ENCODE results near the gene ANKRD44.

Gene ANKRD44

GRCh38 chr2:197179744-197180498 is 130.7 kb downstream of the ANKRD44 start:
- DNase-seq (ENCODE audit: low read depth): no peak

- no peak for DNase-seq (ENCODE audit: low read depth)
Observed at GRCh38 chr2:197176522-197176921, 134.1 kb downstream of the ANKRD44 start.

- no peak for DNase-seq (ENCODE audit: low read depth)
Observed at GRCh38 chr2:197174539-197175094, 136.0 kb downstream of the ANKRD44 start.

- no peak for DNase-seq (ENCODE audit: low read depth)
Observed at GRCh38 chr2:197171582-197171981, 139.0 kb downstream of the ANKRD44 start.

GRCh38 chr2:197170208-197170607 is 140.4 kb downstream of the ANKRD44 start:
- DNase-seq (ENCODE audit: low read depth): no peak

- peak; percentile 49 for DNase-seq (ENCODE audit: low read depth)
Observed at GRCh38 chr2:197168705-197169104, 141.9 kb downstream of the ANKRD44 start.

- no peak for DNase-seq (ENCODE audit: low read depth)
Observed at GRCh38 chr2:197167608-197168314, 142.8 kb downstream of the ANKRD44 start.

GRCh38 chr2:197165020-197165419 is 145.6 kb downstream of the ANKRD44 start:
- no peak for DNase-seq (ENCODE audit: low read depth)

GRCh38 chr2:197164141-197164754 is 146.3 kb downstream of the ANKRD44 start:
- no peak for DNase-seq (ENCODE audit: low read depth)

GRCh38 chr2:197163712-197164140 is 146.9 kb downstream of the ANKRD44 start:
- no peak for DNase-seq (ENCODE audit: low read depth)

- no peak for DNase-seq (ENCODE audit: low read depth)
Observed at GRCh38 chr2:197161774-197162173, 148.8 kb downstream of the ANKRD44 start.

GRCh38 chr2:197159661-197160211 is 150.8 kb downstream of the ANKRD44 start:
- peak; percentile 34 for DNase-seq (ENCODE audit: low read depth)

GRCh38 chr2:197158591-197159550 is 151.7 kb downstream of the ANKRD44 start:
- no peak for DNase-seq (ENCODE audit: low read depth)

GRCh38 chr2:197157879-197158537 is 152.6 kb downstream of the ANKRD44 start:
- DNase-seq (ENCODE audit: low read depth): no peak

- no peak for DNase-seq (ENCODE audit: low read depth)
Observed at GRCh38 chr2:197156771-197157170, 153.8 kb downstream of the ANKRD44 start.

GRCh38 chr2:197152451-197153228 is 157.9 kb downstream of the ANKRD44 start:
- no peak for DNase-seq (ENCODE audit: low read depth)

- DNase-seq (ENCODE audit: low read depth): no peak
Observed at GRCh38 chr2:197149546-197149945, 161.0 kb downstream of the ANKRD44 start.

- no peak for DNase-seq (ENCODE audit: low read depth)
Observed at GRCh38 chr2:197148401-197148800, 162.2 kb downstream of the ANKRD44 start.

GRCh38 chr2:197147942-197148341 is 162.6 kb downstream of the ANKRD44 start:
- no peak for DNase-seq (ENCODE audit: low read depth)

GRCh38 chr2:197146995-197147394 is 163.6 kb downstream of the ANKRD44 start:
- DNase-seq (ENCODE audit: low read depth): no peak

Measured in activated T-helper 9 cell treated with anti-CD3 and anti-CD28 coated beads, Interleukin-2, amount 50 U/mL, for 16 hours (primary cell).